MG63 (cell line): ENCODE measurements around the gene OR10R2. TPM values are rescaled to one million over a fixed set of nuclear protein-coding genes. Genes with fewer than 3 reads are reported as not detected.
A peak's percentile ranks its signal among the peaks of the same experiment; 100 is the strongest.
"Not testable (repeated sequence)": the region's sequence is repeated elsewhere in the genome, so short reads cannot be mapped to it uniquely, and the experiment has no call there.

Experiments
- DNase-seq: peaks from one replicate; pipeline ENCODE4 v3.0.0-alpha.2; 2020
- H3K27me3 ChIP-seq: fragments of 250-450 bp; sonication (Bioruptor Pico); 2 replicates; pipeline ENCODE4 v1.5.1; 2020; ENCODE audit warnings: mild to moderate bottlenecking, moderate library complexity
- H3K36me3 ChIP-seq: fragments of 250-450 bp; sonication (Bioruptor Pico); 2 replicates; pipeline ENCODE4 v1.5.1; 2020; ENCODE audit warnings: mild to moderate bottlenecking, moderate library complexity
- H3K4me3 ChIP-seq: fragments of 250-450 bp; sonication (Bioruptor Pico); 2 replicates; pipeline ENCODE4 v1.5.1; 2020; ENCODE audit warnings: mild to moderate bottlenecking, moderate library complexity
- H3K9me3 ChIP-seq: fragments of 250-450 bp; sonication (Bioruptor Pico); 2 replicates; pipeline ENCODE4 v1.5.1; 2020; ENCODE audit warnings: mild to moderate bottlenecking, moderate library complexity
- total RNA-seq: library from RNA; depleted of rRNA; stranded (reverse); fragments of >200 nt; shearing (Covaris generic); gene quantifications from 2 replicates; pipeline ENCODE4 v1.2.3, GENCODE V29; 2014; ENCODE audit warnings: low replicate concordance; rRNA removed

Gene OR10R2
- not detected in 2 replicates for total RNA-seq

- DNase-seq: no peak
- Histone ChIP-seq H3K27me3 (no peaks in the 10 kb centered on the region; the same call in 1 of the 2 replicates), H3K4me3 (no peak within 1 kb of the TSS)
Measured at GRCh38 chr1:158471920-158472319, at the start of gene OR10R2. Gene OR10R2, plus strand, starts transcription at chr1:158472220. Its CDS starts 106 bp downstream, at chr1:158472326.

GRCh38 chr1:158425027-158425426 is 47.0 kb upstream of the OR10R2 start:
- Histone ChIP-seq H3K9me3 (no peaks in the 10 kb centered on the region), H3K27me3 (no peaks in the 10 kb centered on the region), H3K4me3 (no peak overlapping the region), H3K36me3 (no peaks in the 10 kb centered on the region)
- DNase-seq: no peak

More at GRCh38 chr1:158471920-158472319, at the start of gene OR10R2:
- no peaks in the 10 kb centered on the region for H3K9me3 ChIP-seq
- no peaks in the 10 kb centered on the region for H3K36me3 ChIP-seq

GRCh38 chr1:158426137-158426536 is 45.9 kb upstream of the OR10R2 start, which contains the start of gene OR10K2:
Gene OR10K2, minus strand, starts transcription at chr1:158426237. Its CDS starts 5,371 bp downstream, at chr1:158420866.
- Histone ChIP-seq H3K4me3 (no peak within 1 kb of the TSS), H3K9me3 (no peaks in the 10 kb centered on the region), H3K27me3 (no peaks in the 10 kb centered on the region), H3K36me3 (no peaks in the 10 kb centered on the region)
- DNase-seq: no peak

- H3K9me3 ChIP-seq, H3K4me3 ChIP-seq, H3K36me3 ChIP-seq, DNase-seq, H3K27me3 ChIP-seq: not testable (repeated sequence)
Measured at GRCh38 chr1:158430163-158430562, 41.9 kb upstream of the OR10R2 start.

GRCh38 chr1:158434741-158435140 is 37.3 kb upstream of the OR10R2 start:
- no peaks in the 10 kb centered on the region for H3K27me3 ChIP-seq
- no peaks in the 10 kb centered on the region for H3K36me3 ChIP-seq
- no peak overlapping the region for H3K4me3 ChIP-seq
- H3K9me3 ChIP-seq: no peaks in the 10 kb centered on the region
- DNase-seq: no peak

- no peaks in the 10 kb centered on the region for H3K36me3 ChIP-seq
- H3K9me3 ChIP-seq: no peaks in the 10 kb centered on the region
- no peaks in the 10 kb centered on the region for H3K27me3 ChIP-seq
- H3K4me3 ChIP-seq: no peak overlapping the region
- DNase-seq: no peak
Measured at GRCh38 chr1:158445376-158445775, 26.6 kb upstream of the OR10R2 start.

GRCh38 chr1:158454537-158454936 is 17.5 kb upstream of the OR10R2 start:
- Histone ChIP-seq H3K27me3 (no peaks in the 10 kb centered on the region), H3K9me3 (no peaks in the 10 kb centered on the region), H3K4me3 (no peak overlapping the region), H3K36me3 (no peaks in the 10 kb centered on the region)
- no peak for DNase-seq

- H3K4me3 ChIP-seq: no peak overlapping the region
- H3K27me3 ChIP-seq: no peaks in the 10 kb centered on the region
- DNase-seq: no peak
- no peaks in the 10 kb centered on the region for H3K9me3 ChIP-seq
- no peaks in the 10 kb centered on the region for H3K36me3 ChIP-seq
Measured at GRCh38 chr1:158457246-158457645, 14.8 kb upstream of the OR10R2 start.

- Histone ChIP-seq H3K9me3 (no peaks in the 10 kb centered on the region), H3K36me3 (no peaks in the 10 kb centered on the region), H3K4me3 (no peak overlapping the region), H3K27me3 (no peaks in the 10 kb centered on the region)
- DNase-seq: no peak
Measured at GRCh38 chr1:158458263-158458662, 13.8 kb upstream of the OR10R2 start.

- no peaks in the 10 kb centered on the region for H3K36me3 ChIP-seq
- no peaks in the 10 kb centered on the region for H3K9me3 ChIP-seq
- no peak for DNase-seq
- no peaks in the 10 kb centered on the region for H3K27me3 ChIP-seq
- H3K4me3 ChIP-seq: no peak within 1 kb of the TSS
Measured at GRCh38 chr1:158461534-158461933, 10.5 kb upstream of the OR10R2 start, which contains the start of gene OR10K1. Gene OR10K1, plus strand, starts transcription at chr1:158461834. Its CDS starts 3,728 bp downstream, at chr1:158465562.

GRCh38 chr1:158485455-158485854 is 13.4 kb downstream of the OR10R2 start:
- H3K4me3 ChIP-seq: no peak overlapping the region
- no peaks in the 10 kb centered on the region for H3K9me3 ChIP-seq
- DNase-seq: no peak
- no peaks in the 10 kb centered on the region for H3K27me3 ChIP-seq
- H3K36me3 ChIP-seq: no peaks in the 10 kb centered on the region

- no peak for DNase-seq
- H3K27me3 ChIP-seq: peaks cover under 1% of the 10 kb centered on the region; the same call in 1 of the 2 replicates
- H3K36me3 ChIP-seq: no peaks in the 10 kb centered on the region
- H3K9me3 ChIP-seq: no peaks in the 10 kb centered on the region
- H3K4me3 ChIP-seq: no peak overlapping the region
Measured at GRCh38 chr1:158491316-158491715, 19.3 kb downstream of the OR10R2 start.

- Histone ChIP-seq H3K4me3 (no peak overlapping the region), H3K9me3 (no peaks in the 10 kb centered on the region), H3K36me3 (no peaks in the 10 kb centered on the region), H3K27me3 (peaks cover 3% of the 10 kb centered on the region; the same call in 1 of the 2 replicates)
- DNase-seq: no peak
Measured at GRCh38 chr1:158493054-158493453, 21.0 kb downstream of the OR10R2 start.

- no peak for DNase-seq
- H3K27me3 ChIP-seq: peaks cover 3% of the 10 kb centered on the region; the same call in 1 of the 2 replicates
- no peaks in the 10 kb centered on the region for H3K9me3 ChIP-seq
- no peak overlapping the region for H3K4me3 ChIP-seq
- no peaks in the 10 kb centered on the region for H3K36me3 ChIP-seq
Measured at GRCh38 chr1:158494796-158495195, 22.8 kb downstream of the OR10R2 start.

GRCh38 chr1:158496374-158496773 is 24.4 kb downstream of the OR10R2 start:
- no peak overlapping the region for H3K4me3 ChIP-seq
- no peak for DNase-seq
- H3K36me3 ChIP-seq: no peaks in the 10 kb centered on the region
- peaks cover 3% of the 10 kb centered on the region; the same call in 1 of the 2 replicates for H3K27me3 ChIP-seq
- no peaks in the 10 kb centered on the region for H3K9me3 ChIP-seq

GRCh38 chr1:158506369-158506987 is 34.5 kb downstream of the OR10R2 start:
- Histone ChIP-seq H3K9me3 (no peaks in the 10 kb centered on the region), H3K27me3 (peaks cover 4% of the 10 kb centered on the region; the same call in 1 of the 2 replicates), H3K36me3 (no peaks in the 10 kb centered on the region), H3K4me3 (no peak overlapping the region)
- peak; percentile 3 for DNase-seq

- Histone ChIP-seq H3K9me3 (no peaks in the 10 kb centered on the region), H3K27me3 (peaks cover 4% of the 10 kb centered on the region; the same call in 1 of the 2 replicates), H3K4me3 (no peak overlapping the region), H3K36me3 (no peaks in the 10 kb centered on the region)
- no peak for DNase-seq
Measured at GRCh38 chr1:158507511-158507910, 35.5 kb downstream of the OR10R2 start.
